Vagina (tissue), 2 donors: Measurements from ENCODE around the gene GYS1.

Experiments used
- POLR2AphosphoS5 ChIP-seq, 2 donors: sonication (generic); formaldehyde crosslinking; IDR thresholded peaks; one replicate each; pipeline ENCODE4 v1.9.0; 2017; ENCODE audit warnings: antibody characterized with exemption in 2 of 2, mild to moderate bottlenecking in 2 of 2, low read depth in 1 of 2; ENCODE audit not compliant: insufficient read depth in 1 of 2
- TF ChIP-seq, protein P1 (sequence below), 3 experiments: fragments of 450-650 bp in 2 of 3; fragments of 200-600 bp in 1 of 3; sonication (generic) in 1 of 3; IDR thresholded peaks; one replicate each; pipeline ENCODE4 v1.5.1; 2017 to 2019; ENCODE audit warnings: antibody characterized with exemption in 3 of 3, mild to moderate bottlenecking in 2 of 3, moderate library complexity in 2 of 3

DNA sequence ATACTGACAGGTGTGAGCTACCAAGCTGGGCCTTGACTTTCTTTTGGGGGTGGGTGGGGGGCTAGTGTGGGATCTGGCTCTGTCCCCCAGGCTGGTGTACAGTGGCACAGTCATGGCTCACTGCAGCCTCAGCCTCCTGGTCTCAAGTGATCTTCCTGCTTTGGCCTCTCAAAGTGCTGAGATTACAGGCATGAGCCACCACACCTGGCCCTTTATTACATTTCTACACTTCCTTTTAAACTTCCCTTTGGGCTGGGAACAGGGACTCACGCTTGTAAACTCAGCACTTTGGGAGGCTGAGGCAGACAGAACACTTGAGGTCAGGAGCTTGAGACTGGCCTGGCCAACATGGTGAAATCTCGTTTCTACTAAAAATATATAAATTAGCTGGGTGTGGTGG lies 16.0 kb downstream of the GYS1 start:
- TF ChIP-seq, protein P1, sequence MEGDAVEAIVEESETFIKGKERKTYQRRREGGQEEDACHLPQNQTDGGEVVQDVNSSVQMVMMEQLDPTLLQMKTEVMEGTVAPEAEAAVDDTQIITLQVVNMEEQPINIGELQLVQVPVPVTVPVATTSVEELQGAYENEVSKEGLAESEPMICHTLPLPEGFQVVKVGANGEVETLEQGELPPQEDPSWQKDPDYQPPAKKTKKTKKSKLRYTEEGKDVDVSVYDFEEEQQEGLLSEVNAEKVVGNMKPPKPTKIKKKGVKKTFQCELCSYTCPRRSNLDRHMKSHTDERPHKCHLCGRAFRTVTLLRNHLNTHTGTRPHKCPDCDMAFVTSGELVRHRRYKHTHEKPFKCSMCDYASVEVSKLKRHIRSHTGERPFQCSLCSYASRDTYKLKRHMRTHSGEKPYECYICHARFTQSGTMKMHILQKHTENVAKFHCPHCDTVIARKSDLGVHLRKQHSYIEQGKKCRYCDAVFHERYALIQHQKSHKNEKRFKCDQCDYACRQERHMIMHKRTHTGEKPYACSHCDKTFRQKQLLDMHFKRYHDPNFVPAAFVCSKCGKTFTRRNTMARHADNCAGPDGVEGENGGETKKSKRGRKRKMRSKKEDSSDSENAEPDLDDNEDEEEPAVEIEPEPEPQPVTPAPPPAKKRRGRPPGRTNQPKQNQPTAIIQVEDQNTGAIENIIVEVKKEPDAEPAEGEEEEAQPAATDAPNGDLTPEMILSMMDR (IDR thresholded peaks at IDR 0.05): no peak
- no peak for TF ChIP-seq POLR2AphosphoS5 (IDR thresholded peaks at IDR 0.05; ENCODE audit: insufficient read depth in 1 of 2, low read depth in 1 of 2)
